Vagina (tissue), 2 donors: ENCODE data around the gene HCK.

ENCODE experiments used
- CTCF ChIP-seq, 3 experiments: fragments of 450-650 bp in 2 of 3; fragments of 200-600 bp in 1 of 3; sonication (generic) in 1 of 3; IDR thresholded peaks; one replicate each; pipeline ENCODE4 v1.5.1; 2017 to 2019; ENCODE audit warnings: antibody characterized with exemption in 3 of 3, mild to moderate bottlenecking in 2 of 3, moderate library complexity in 2 of 3
- POLR2A ChIP-seq, 2 donors: fragments of 450-650 bp; IDR thresholded peaks; one replicate each; pipeline ENCODE4 v1.6.1; 2017; ENCODE audit warnings: antibody characterized with exemption in 2 of 2, mild to moderate bottlenecking in 2 of 2, moderate library complexity in 2 of 2

- TF ChIP-seq CTCF (IDR thresholded peaks at IDR 0.05) (no peak), POLR2A (IDR thresholded peaks at IDR 0.05) (no peak)
These were observed 10.7 kb downstream of the HCK start for GRCh38 chr20:32062776-32063170.
